Measurements from ENCODE around the gene TSFM. TPM values are rescaled to one million over a fixed set of nuclear protein-coding genes. Genes with fewer than 3 reads are reported as not detected.

The TSFM gene
- polyA plus RNA-seq, 3 donors = 4.5 to 22.6 (median 21.8) TPM

GRCh38 chr12:57821474-57822214 lies 39.1 kb downstream of the TSFM start:
- Mint-ChIP-seq H3K9me3 (no peaks in the 10 kb centered on the region), H3K27ac (no peak overlapping the region), H3K4me1 (peaks cover 22% of the 10 kb centered on the region), H3K27me3 (ENCODE audit: low read depth in 3 of 3) (peaks cover 0 to 3% (median 1%) of the 10 kb centered on the region in 3 donors), H3K4me3 (no peak overlapping the region), H3K36me3 (peaks cover 68 to 81% of the 10 kb centered on the region in 2 donors)
- no peak for DNase-seq
- Histone ChIP-seq H3K36me3 (replicated peaks in 1 of 2; ENCODE audit: control insufficient read depth in 1 of 2, insufficient read depth in 2 of 2, low read length in 2 of 2) (peaks cover 66 to 73% of the 10 kb centered on the region in 2 donors), H3K4me1 (ENCODE audit: control insufficient read depth in 1 of 2, insufficient read depth in 2 of 2, low read length in 2 of 2) (peaks cover 13% of the 10 kb centered on the region in 2 donors), H3K27ac (ENCODE audit: low read depth in 1 of 2, low read length in 2 of 2) (no peak overlapping the region), H3K9me3 (replicated peaks in 1 of 2; ENCODE audit: control insufficient read depth in 1 of 2, insufficient read depth in 1 of 2, low read length in 2 of 2) (no peaks in the 10 kb centered on the region), H3K4me3 (replicated peaks in 1 of 3; ENCODE audit: low read depth in 2 of 3, low read length in 3 of 3) (no peak overlapping the region), H3K79me2 (ENCODE audit: insufficient read depth, low read length) (peaks cover 2% of the 10 kb centered on the region), H3K9ac (ENCODE audit: insufficient read depth, low read length, poor library complexity, severe bottlenecking) (no peak overlapping the region), H4K20me1 (ENCODE audit: insufficient read depth, low read length) (peaks cover 96% of the 10 kb centered on the region), H3K27me3 (ENCODE audit: control insufficient read depth in 2 of 2, insufficient read depth in 2 of 2, low read length in 2 of 2) (no peaks in the 10 kb centered on the region), H3K4me2 (replicated peaks; ENCODE audit: extremely low read depth, low read length, poor library complexity, severe bottlenecking) (no peak overlapping the region), H2AFZ (ENCODE audit: insufficient read depth, low read depth, low read length, poor library complexity, severe bottlenecking) (no peak overlapping the region)
- no peak for TF ChIP-seq CTCF (IDR thresholded peaks at IDR 0.05)
- WGBS (ENCODE audit: insufficient coverage) = 97% methylated on average over 7 of the region's 10 CpGs
- intact Hi-C loops (cut with micrococcal nuclease) = no loop called here

- Mint-ChIP-seq H3K9me3 (no peaks in the 10 kb centered on the region), H3K27me3 (ENCODE audit: low read depth in 3 of 3) (peaks cover 0 to 3% (median 1%) of the 10 kb centered on the region in 3 donors), H3K27ac (peak overlapping the region in 3 of 7 donors; percentile 2 to 49 (median 13)), H3K36me3 (peaks cover 77 to 90% of the 10 kb centered on the region in 2 donors), H3K4me3 (no peak overlapping the region), H3K4me1 (peaks cover 12% of the 10 kb centered on the region)
- TF ChIP-seq CTCF (IDR thresholded peaks at IDR 0.05) = no peak
- H3K27me3 ChIP-seq (ENCODE audit: control insufficient read depth in 2 of 2, insufficient read depth in 2 of 2, low read length in 2 of 2) = no peaks in the 10 kb centered on the region
- H3K9ac ChIP-seq (ENCODE audit: insufficient read depth, low read length, poor library complexity, severe bottlenecking) = no peak overlapping the region
- 87% methylated on average over 5 of the region's 10 CpGs for WGBS (ENCODE audit: insufficient coverage)
- H3K4me2 ChIP-seq (replicated peaks; ENCODE audit: extremely low read depth, low read length, poor library complexity, severe bottlenecking) = no peak overlapping the region
- no peak for DNase-seq
- H3K79me2 ChIP-seq (ENCODE audit: insufficient read depth, low read length) = peaks cover 11% of the 10 kb centered on the region
- no peaks in the 10 kb centered on the region for H3K9me3 ChIP-seq (replicated peaks in 1 of 2; ENCODE audit: control insufficient read depth in 1 of 2, insufficient read depth in 1 of 2, low read length in 2 of 2)
- H3K36me3 ChIP-seq (replicated peaks in 1 of 2; ENCODE audit: control insufficient read depth in 1 of 2, insufficient read depth in 2 of 2, low read length in 2 of 2) = peaks cover 76 to 83% of the 10 kb centered on the region in 2 donors
- H4K20me1 ChIP-seq (ENCODE audit: insufficient read depth, low read length) = peaks cover 96% of the 10 kb centered on the region
- no peak overlapping the region for H3K4me3 ChIP-seq (replicated peaks in 1 of 3; ENCODE audit: low read depth in 2 of 3, low read length in 3 of 3)
- intact Hi-C loops (cut with micrococcal nuclease) = no loop called here
- peaks cover 4% of the 10 kb centered on the region in 2 donors for H3K4me1 ChIP-seq (ENCODE audit: control insufficient read depth in 1 of 2, insufficient read depth in 2 of 2, low read length in 2 of 2)
- H2AFZ ChIP-seq (ENCODE audit: insufficient read depth, low read depth, low read length, poor library complexity, severe bottlenecking) = no peak overlapping the region
- peak overlapping the region in 1 of 2 donors; percentile 20 for H3K27ac ChIP-seq (ENCODE audit: low read depth in 1 of 2, low read length in 2 of 2)
These were observed 40.0 kb downstream of the TSFM start for GRCh38 chr12:57822392-57823130.

All from CD14-positive monocyte (primary cell).